H1 (cell line): ENCODE data around the gene CTBP2. TPM values are rescaled to one million over a fixed set of nuclear protein-coding genes. Genes with fewer than 3 reads are reported as not detected.

Experiments
- BCL11A ChIP-seq, 2 experiments: IDR thresholded peaks; one replicate each; pipeline ENCODE4 v1.6.1; 2011; ENCODE audit warnings: low read depth in 2 of 2, low read length in 2 of 2, mild to moderate bottlenecking in 2 of 2
- CHD1 ChIP-seq: IDR thresholded peaks from 2 replicates; pipeline ENCODE4 v1.6.1; 2012; ENCODE audit warnings: low read depth, low read length, improper control_type of control experiment
- EP300 ChIP-seq, 2 experiments: IDR thresholded peaks; 1 replicate in 1 of 2; 2 replicates in 1 of 2; pipeline ENCODE4 v1.6.1; 2011 to 2012; ENCODE audit warnings: low read depth in 2 of 2, low read length in 2 of 2, mild to moderate bottlenecking in 2 of 2, borderline replicate concordance in 1 of 2, inconsistent platforms in 1 of 2, moderate library complexity in 1 of 2
- GTF2F1 ChIP-seq: IDR thresholded peaks from 2 replicates; pipeline ENCODE4 v1.6.1; 2012; ENCODE audit warnings: low read depth, low read length, improper control_type of control experiment, borderline replicate concordance
- JUN ChIP-seq: IDR thresholded peaks from 2 replicates; pipeline ENCODE4 v1.6.1; 2011; ENCODE audit warnings: low read depth, mild to moderate bottlenecking, improper control_type of control experiment, low read length
- KDM4A ChIP-seq: IDR thresholded peaks from one replicate; pipeline ENCODE4 v1.7.1; 2012; ENCODE audit warnings: low read depth, mild to moderate bottlenecking, moderate library complexity, low read length, inconsistent platforms; ENCODE audit not compliant: severe bottlenecking
- NRF1 ChIP-seq: IDR thresholded peaks from 2 replicates; pipeline ENCODE4 v1.6.1; 2011; ENCODE audit warnings: mild to moderate bottlenecking, low read depth, low read length, improper control_type of control experiment
- RFX5 ChIP-seq: IDR thresholded peaks from 2 replicates; pipeline ENCODE4 v1.6.1; 2011; ENCODE audit warnings: low read depth, low read length, improper control_type of control experiment, borderline replicate concordance
- RNF2 ChIP-seq: fragments of 200-900, 300-1000 bp; sonication (generic); IDR thresholded peaks from 2 replicates; pipeline ENCODE4 v1.7.1; 2016; ENCODE audit warnings: borderline replicate concordance, low read depth, mild to moderate bottlenecking, antibody characterized with exemption, low read length; ENCODE audit not compliant: poor library complexity, severe bottlenecking; ENCODE audit errors: missing control alignments
- SP4 ChIP-seq: IDR thresholded peaks from 2 replicates; pipeline ENCODE4 v1.6.1; 2012; ENCODE audit warnings: low read length, inconsistent platforms
- polyA plus RNA-seq, 7 experiments: library from polyadenylated mRNA; depleted of rRNA in 3 of 7; stranded (reverse) in 5 of 7; unstranded in 2 of 7; fragments of >200 nt in 5 of 7; fragments of 200-250 nt in 2 of 7; gene quantifications; 1 replicate in 5 of 7; 2 replicates in 1 of 7; 4 replicates in 1 of 7; pipeline versions ENCODE4 v1.2.1 to v1.2.3, GENCODE V29; 2011 to 2013; ENCODE audit warnings: missing spikeins in 2 of 7, mixed read lengths in 2 of 7
- total RNA-seq: library from RNA; stranded (reverse); fragmentation: NEBNext Ultra II Directional; extraction: Animal tissue kit (Norgen Biotek cat#: 25700); gene quantifications from 2 replicates; pipeline ENCODE4 v1.2.1, GENCODE V29; 2021

The CTBP2 gene
- total and polyA plus RNA-seq, 2 of the 8 experiments (the other 6 are each of a cell fraction or from before 2014, with no cell fraction given), result 208 to 221 TPM

DNA sequence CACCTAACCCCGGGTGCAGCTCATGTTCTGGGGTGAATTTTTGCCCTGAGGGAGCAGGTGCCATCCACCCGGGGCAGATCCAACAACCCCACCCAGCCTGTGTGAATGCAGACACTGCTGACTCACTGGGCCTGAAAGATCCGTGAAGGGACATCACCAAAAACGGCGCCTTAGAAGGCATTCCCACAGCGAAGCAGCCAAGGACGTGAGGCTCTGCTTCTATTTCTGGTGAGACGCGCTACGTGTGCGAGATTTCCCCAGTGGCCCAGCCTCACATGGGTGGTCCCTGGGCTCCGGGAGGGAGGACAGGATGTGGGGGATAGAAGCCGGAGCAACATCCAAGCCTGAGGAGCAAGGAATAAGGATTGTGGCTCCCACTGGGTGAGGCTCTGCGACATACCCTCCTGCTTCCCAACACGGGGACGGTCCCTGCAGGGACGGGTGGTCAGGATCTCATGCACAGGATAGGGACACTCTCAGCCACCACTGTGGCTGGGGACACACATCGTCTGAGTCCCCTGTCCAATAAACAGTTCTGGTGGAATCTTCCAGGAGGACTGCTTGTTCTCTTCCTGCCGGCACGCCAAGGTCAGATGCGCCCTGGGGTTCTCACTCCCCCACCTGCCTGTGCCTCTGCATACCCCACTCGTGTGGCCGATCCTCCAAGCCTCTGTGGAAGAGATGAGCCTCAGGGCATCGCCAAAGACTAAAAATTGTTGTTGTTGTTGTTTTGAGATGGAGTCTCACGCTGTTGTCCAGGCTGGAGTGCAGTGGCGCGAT is 148.2 kb downstream of the CTBP2 start (continued):
- TF ChIP-seq RNF2, result no peak
- no peak for TF ChIP-seq KDM4A
- TF ChIP-seq GTF2F1, result no peak
- TF ChIP-seq NRF1, result no peak
- no peak for TF ChIP-seq EP300 (IDR thresholded peaks at IDR 0.05; ENCODE audit: borderline replicate concordance in 1 of 2, low read depth in 2 of 2, low read length in 2 of 2)
- no peak for TF ChIP-seq SP4
- no peak for TF ChIP-seq JUN
- TF ChIP-seq CHD1, result no peak
- TF ChIP-seq BCL11A (IDR thresholded peaks at IDR 0.05; ENCODE audit: low read depth in 2 of 2, low read length in 2 of 2), result no peak
- no peak for TF ChIP-seq RFX5
